ENCODE results near the gene BICC1. TPM values are rescaled to one million over a fixed set of nuclear protein-coding genes. Genes with fewer than 3 reads are reported as not detected.

The BICC1 gene
- total and polyA plus RNA-seq, 2 of the 8 experiments (the other 6 are each of a cell fraction or from before 2014, with no cell fraction given), result 0.20 to 0.73 TPM

DNA sequence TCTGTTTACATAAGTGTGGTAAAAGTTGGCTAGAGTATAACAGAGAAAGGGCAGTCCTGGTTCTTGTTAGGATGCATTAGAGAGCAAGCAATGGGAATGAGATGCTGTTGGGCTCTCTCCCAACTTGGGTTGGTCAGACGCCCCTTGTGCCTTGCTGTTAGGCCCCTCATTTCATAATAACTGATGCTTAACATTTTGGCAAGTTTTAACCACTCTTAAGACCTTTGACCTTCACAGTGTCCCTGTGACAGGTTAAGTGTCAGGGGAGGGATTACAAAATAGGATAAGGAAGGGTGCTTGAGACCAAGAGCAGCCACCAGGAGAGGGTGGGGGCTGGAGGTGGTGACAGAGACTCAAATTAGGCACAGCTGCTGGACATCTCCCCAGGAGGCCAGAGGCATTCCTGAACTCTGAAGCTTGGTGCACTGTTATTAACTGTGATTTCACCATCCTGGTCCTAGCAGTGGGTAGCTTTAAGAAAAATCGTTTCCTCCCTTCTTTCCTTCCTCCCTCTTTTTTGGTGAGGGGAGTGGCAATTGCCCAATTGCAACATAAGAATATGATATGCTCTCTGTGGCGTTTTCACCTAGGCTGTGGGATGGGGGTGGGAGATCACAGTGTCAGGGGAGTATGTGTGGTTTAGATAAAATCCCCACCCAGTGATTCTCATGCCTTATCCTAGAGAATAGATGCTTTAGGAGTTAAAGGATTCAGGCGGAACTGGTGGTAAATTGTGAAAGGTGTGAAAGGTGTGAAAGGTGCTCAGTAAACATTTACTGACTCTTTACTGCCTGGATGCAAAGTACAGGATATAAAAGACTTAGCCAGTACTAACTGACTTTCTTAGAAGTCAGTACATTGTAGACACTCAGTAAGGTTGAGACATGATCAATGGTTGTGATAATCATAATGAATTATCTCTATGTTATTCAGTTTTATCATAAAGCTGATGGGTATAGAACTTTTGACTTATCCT, 270.5 kb downstream of the BICC1 start:
- H3K27me3 ChIP-seq (replicated peaks in 1 of 4; ENCODE audit: control insufficient read depth in 3 of 4, extremely low read depth in 1 of 4, insufficient read depth in 3 of 4, low read length in 3 of 4), result no peaks in the 10 kb centered on the region
- H2BK12ac ChIP-seq (ENCODE audit: low read depth, low read length), result no peak overlapping the region
- no peaks in the 10 kb centered on the region for H3K4me1 ChIP-seq (replicated peaks in 1 of 4; ENCODE audit: control insufficient read depth in 3 of 4, insufficient read depth in 4 of 4, low read length in 3 of 4)
- no peaks in the 10 kb centered on the region for H4K20me1 ChIP-seq (replicated peaks in 1 of 2; ENCODE audit: control insufficient read depth in 1 of 2, insufficient read depth in 2 of 2, low read length in 2 of 2)
- H3K9ac ChIP-seq (replicated peaks in 1 of 4; ENCODE audit: extremely low read depth in 1 of 4, low read depth in 3 of 4, low read length in 3 of 4), result no peak overlapping the region
- no peaks in the 10 kb centered on the region for H3K23me2 ChIP-seq (ENCODE audit: low read depth, low read length)
- no peak overlapping the region for H4K5ac ChIP-seq (ENCODE audit: insufficient read length, low read depth, low read length)
- no peak overlapping the region for H3K56ac ChIP-seq (replicated peaks; ENCODE audit: insufficient read length, low read depth, low read length)
- H2AK5ac ChIP-seq (ENCODE audit: low read depth, low read length), result no peak overlapping the region
- no peak for FAIRE-seq
- H4K8ac ChIP-seq (ENCODE audit: extremely low read depth, insufficient read depth, low read length), result no peak overlapping the region
- CTCF ChIA-PET (ENCODE audit: partially characterized antibody), result interaction anchor here (0.6 to 2.4 kb wide), 15 partner anchors 10 to 840 kb away, joined by 3 to 12 read pairs (median 3); no protein-coding TSS in a partner anchor
- no peak overlapping the region for H3K18ac ChIP-seq (ENCODE audit: extremely low read depth, low read length)
- no peak overlapping the region for H4K91ac ChIP-seq (replicated peaks; ENCODE audit: insufficient read length, low read length)
- H2BK120ac ChIP-seq (replicated peaks; ENCODE audit: low read depth, low read length), result no peak overlapping the region
- no peak overlapping the region for H3K4ac ChIP-seq (replicated peaks; ENCODE audit: insufficient read length, low read depth, low read length)
- no peak overlapping the region for H2BK5ac ChIP-seq (ENCODE audit: low read depth, low read length)
- H3K4me3 ChIP-seq (ENCODE audit: extremely low read depth in 1 of 4, insufficient read depth in 2 of 4, low read depth in 3 of 4, low read length in 4 of 4), result no peak overlapping the region
- no peak overlapping the region for H2BK20ac ChIP-seq (ENCODE audit: low read length)
- H3K79me2 ChIP-seq (ENCODE audit: control insufficient read depth in 1 of 2, insufficient read depth in 2 of 2, low read length in 2 of 2), result no peaks in the 10 kb centered on the region
- H3K79me1 ChIP-seq (ENCODE audit: low read depth, low read length), result no peaks in the 10 kb centered on the region
- H3K9me3 ChIP-seq (ENCODE audit: insufficient read depth in 2 of 2, low read depth in 1 of 2, low read length in 1 of 2), result no peaks in the 10 kb centered on the region
- H3K27ac ChIP-seq (ENCODE audit: low read depth, low read length), result no peak overlapping the region
- DNase-seq (ENCODE audit: low read depth in 1 of 2, low spot score in 2 of 2), result no peak
- no peak overlapping the region for H3K14ac ChIP-seq (ENCODE audit: insufficient read length)
- H3K4me2 ChIP-seq (ENCODE audit: insufficient read depth in 1 of 2, low read depth in 2 of 2, low read length in 2 of 2), result no peak overlapping the region
- H3K36me3 ChIP-seq (ENCODE audit: control insufficient read depth in 2 of 4, insufficient read depth in 4 of 4, low read length in 3 of 4), result no peaks in the 10 kb centered on the region
- POLR2A ChIA-PET (ENCODE audit: partially characterized antibody), result no interaction called here
- no peak overlapping the region for H2AFZ ChIP-seq (ENCODE audit: low read length)
- H2BK15ac ChIP-seq (ENCODE audit: low read length), result no peak overlapping the region
- no peak overlapping the region for H3K23ac ChIP-seq (ENCODE audit: insufficient read length)
- 82% methylated on average over 4 of the region's 4 CpGs; no CpG with 5 or more reads in 1 of the 2 experiments for WGBS, 2 experiments (ENCODE audit: extremely low coverage in 1 of 2, insufficient coverage in 1 of 2, insufficient read length in 1 of 2, insufficient replicate concordance in 2 of 2, low coverage in 1 of 2, low lambda C conversion rate in 2 of 2, missing lambda C conversion rate in 1 of 2)
- no peak for TF ChIP-seq NANOG (IDR thresholded peaks at IDR 0.05; ENCODE audit: insufficient read depth, low read depth, low read length, poor library complexity, severe bottlenecking)
- TF ChIP-seq TEAD4 (IDR thresholded peaks at IDR 0.05; ENCODE audit: low read depth, low read length), result no peak
